H9 (cell line): ENCODE results near the gene HEPHL1. TPM values are rescaled to one million over a fixed set of nuclear protein-coding genes. Genes with fewer than 3 reads are reported as not detected.

ENCODE experiments used
- DNase-seq: peaks from one replicate; pipeline ENCODE4 v3.0.0-alpha.2; 2017
- H2AFZ ChIP-seq: one replicate; pipeline ENCODE4 v1.6.1; 2013; ENCODE audit warnings: mild to moderate bottlenecking, low read length, control low read depth, moderate library complexity
- H2AK5ac ChIP-seq: 2 replicates; pipeline ENCODE4 v1.6.1; 2013; ENCODE audit warnings: low read length, control low read depth, mixed read lengths; ENCODE audit not compliant: insufficient read length
- H2BK120ac ChIP-seq: one replicate; pipeline ENCODE4 v1.6.1; 2013; ENCODE audit warnings: low read depth, mild to moderate bottlenecking, low read length, control low read depth, inconsistent platforms; ENCODE audit not compliant: poor library complexity, severe bottlenecking
- H2BK12ac ChIP-seq: 2 replicates; pipeline ENCODE4 v1.6.1; 2013; ENCODE audit warnings: low read length, control low read depth, mixed read lengths, low read depth; ENCODE audit not compliant: insufficient read length
- H2BK15ac ChIP-seq: 2 replicates; pipeline ENCODE4 v1.6.1; 2013; ENCODE audit warnings: low read depth, low read length, control low read depth
- H2BK20ac ChIP-seq: one replicate; pipeline ENCODE4 v1.6.1; 2013; ENCODE audit warnings: low read depth, mild to moderate bottlenecking, low read length, control low read depth, inconsistent platforms; ENCODE audit not compliant: poor library complexity, severe bottlenecking
- H2BK5ac ChIP-seq: 2 replicates; pipeline ENCODE4 v1.6.1; 2013; ENCODE audit warnings: low read length, control low read depth, mixed read lengths; ENCODE audit not compliant: insufficient read length
- H3K14ac ChIP-seq: 2 replicates; pipeline ENCODE4 v1.6.1; 2013; ENCODE audit warnings: low read length, control low read depth; ENCODE audit not compliant: insufficient read depth
- H3K18ac ChIP-seq: 2 replicates; pipeline ENCODE4 v1.6.1; 2013; ENCODE audit warnings: low read depth, mild to moderate bottlenecking, mixed read lengths, low read length, control low read depth; ENCODE audit not compliant: insufficient read length
- H3K23ac ChIP-seq: 2 replicates; pipeline ENCODE4 v1.6.1; 2013; ENCODE audit warnings: low read length, control low read depth, mixed read lengths, low read depth; ENCODE audit not compliant: insufficient read length
- H3K23me2 ChIP-seq: 2 replicates; pipeline ENCODE4 v1.6.1; 2013; ENCODE audit warnings: low read depth, mild to moderate bottlenecking, mixed read lengths, low read length, control low read depth; ENCODE audit not compliant: insufficient read length, poor library complexity, severe bottlenecking
- H3K27ac ChIP-seq: 2 replicates; pipeline ENCODE4 v1.5.1; 2013; ENCODE audit warnings: low read length, control low read depth, mixed read lengths, low read depth; ENCODE audit not compliant: insufficient read length
- H3K27me3 ChIP-seq: 2 replicates; pipeline ENCODE4 v1.6.1; 2013; ENCODE audit warnings: low read length, control low read depth, inconsistent platforms; ENCODE audit not compliant: insufficient read depth
- H3K4ac ChIP-seq: 2 replicates; pipeline ENCODE4 v1.6.1; 2013; ENCODE audit warnings: low read depth, mild to moderate bottlenecking, control low read depth, inconsistent platforms, low read length, moderate library complexity
- H3K4me1 ChIP-seq: 2 replicates; pipeline ENCODE4 v1.6.1; 2013; ENCODE audit warnings: low read length, control low read depth, inconsistent platforms; ENCODE audit not compliant: insufficient read depth
- H3K4me2 ChIP-seq: 2 replicates; pipeline ENCODE4 v1.6.1; 2013; ENCODE audit warnings: low read length, control low read depth, mixed read lengths; ENCODE audit not compliant: insufficient read length, insufficient read depth
- H3K56ac ChIP-seq: 2 replicates; pipeline ENCODE4 v1.6.1; 2013; ENCODE audit warnings: low read depth, mild to moderate bottlenecking, mixed read lengths, low read length, control low read depth; ENCODE audit not compliant: insufficient read length
- H3K79me1 ChIP-seq: 2 replicates; pipeline ENCODE4 v1.6.1; 2013; ENCODE audit warnings: low read depth, mild to moderate bottlenecking, moderate library complexity, low read length, control low read depth, inconsistent platforms; ENCODE audit not compliant: insufficient read depth, poor library complexity, severe bottlenecking
- H3K79me2 ChIP-seq: 2 replicates; pipeline ENCODE4 v1.6.1; 2013; ENCODE audit warnings: low read length, control low read depth, inconsistent platforms; ENCODE audit not compliant: insufficient read depth
- H3K9ac ChIP-seq: 2 replicates; pipeline ENCODE4 v1.6.1; 2013; ENCODE audit warnings: low read length, control low read depth, mixed read lengths; ENCODE audit not compliant: insufficient read length; ENCODE audit errors: extremely low read depth
- H3K9me3 ChIP-seq: one replicate; pipeline ENCODE4 v1.6.1; 2013; ENCODE audit warnings: low read depth, low read length, inconsistent platforms; ENCODE audit not compliant: control insufficient read depth
- H3T11ph ChIP-seq: one replicate; pipeline ENCODE4 v1.6.1; 2013; ENCODE audit warnings: mild to moderate bottlenecking, low read length, control low read depth, inconsistent platforms
- H4K20me1 ChIP-seq: one replicate; pipeline ENCODE4 v1.6.1; 2013; ENCODE audit not compliant: control insufficient read depth, insufficient read length, insufficient read depth
- H4K5ac ChIP-seq: 2 replicates; pipeline ENCODE4 v1.6.1; 2013; ENCODE audit warnings: low read depth, mild to moderate bottlenecking, mixed read lengths, low read length, control low read depth; ENCODE audit not compliant: insufficient read length
- H4K8ac ChIP-seq: replicated peaks from 2 replicates; pipeline ENCODE4 v1.6.1; 2013; ENCODE audit warnings: low read length, control low read depth, mixed read lengths, low read depth; ENCODE audit not compliant: insufficient read length
- H4K91ac ChIP-seq: 2 replicates; pipeline ENCODE4 v1.6.1; 2013; ENCODE audit warnings: low read depth, mild to moderate bottlenecking, moderate library complexity, mixed read lengths, low read length, control low read depth; ENCODE audit not compliant: insufficient read length
- H3K27ac Mint-ChIP-seq, 3 experiments: 2 replicates in 2 of 3; 3 replicates in 1 of 3; pipeline ENCODE4 v1.8.0; 2020 to 2021; ENCODE audit warnings: mixed read lengths in 3 of 3, mild to moderate bottlenecking in 1 of 3, moderate library complexity in 1 of 3
- H3K27me3 Mint-ChIP-seq: 2 replicates; pipeline ENCODE4 v1.8.0; 2021; ENCODE audit warnings: low read depth, mild to moderate bottlenecking, moderate library complexity, mixed read lengths
- H3K36me3 Mint-ChIP-seq, 3 experiments: 2 replicates in 2 of 3; 3 replicates in 1 of 3; pipeline ENCODE4 v1.8.0; 2020 to 2021; ENCODE audit warnings: low read depth in 3 of 3, mixed read lengths in 3 of 3; ENCODE audit not compliant: insufficient read depth in 1 of 3
- H3K4me1 Mint-ChIP-seq, 2 experiments: 2 replicates each; pipeline ENCODE4 v1.8.0; 2020; ENCODE audit warnings: mixed read lengths in 2 of 2
- H3K4me3 Mint-ChIP-seq, 2 experiments: 2 replicates in 1 of 2; 3 replicates in 1 of 2; pipeline ENCODE4 v1.8.0; 2020 to 2021; ENCODE audit warnings: mild to moderate bottlenecking in 2 of 2, mixed read lengths in 2 of 2, moderate library complexity in 1 of 2
- H3K9me3 Mint-ChIP-seq, 2 experiments: 2 replicates in 1 of 2; 3 replicates in 1 of 2; pipeline ENCODE4 v1.8.0; 2020; ENCODE audit warnings: mild to moderate bottlenecking in 2 of 2, mixed read lengths in 2 of 2, moderate library complexity in 1 of 2
- CTCF ChIP-seq: fragments of 200-600 bp; sonication (generic); conservative IDR thresholded peaks from 3 replicates; pipeline ENCODE4 v1.8.0; 2021; ENCODE audit warnings: antibody characterized with exemption, mild to moderate bottlenecking
- WGBS: extraction: QIAGEN DNeasy Blood & Tissue Kit; methylation state at CpG from one replicate; pipeline ENCODE4 v1.1.7; 2013; ENCODE audit warnings: missing lambda C conversion rate, low lambda C conversion rate, mixed read lengths; ENCODE audit not compliant: insufficient read length; ENCODE audit errors: extremely low coverage; 5-methylcytosine and 5-hydroxymethylcytosine counted together
- total RNA-seq: library from RNA; stranded (reverse); gene quantifications from 2 replicates; pipeline ENCODE4 v1.2.1, GENCODE V29; 2021

The HEPHL1 gene
- total RNA-seq, 1 experiment from 2014 or later: not detected

DNA sequence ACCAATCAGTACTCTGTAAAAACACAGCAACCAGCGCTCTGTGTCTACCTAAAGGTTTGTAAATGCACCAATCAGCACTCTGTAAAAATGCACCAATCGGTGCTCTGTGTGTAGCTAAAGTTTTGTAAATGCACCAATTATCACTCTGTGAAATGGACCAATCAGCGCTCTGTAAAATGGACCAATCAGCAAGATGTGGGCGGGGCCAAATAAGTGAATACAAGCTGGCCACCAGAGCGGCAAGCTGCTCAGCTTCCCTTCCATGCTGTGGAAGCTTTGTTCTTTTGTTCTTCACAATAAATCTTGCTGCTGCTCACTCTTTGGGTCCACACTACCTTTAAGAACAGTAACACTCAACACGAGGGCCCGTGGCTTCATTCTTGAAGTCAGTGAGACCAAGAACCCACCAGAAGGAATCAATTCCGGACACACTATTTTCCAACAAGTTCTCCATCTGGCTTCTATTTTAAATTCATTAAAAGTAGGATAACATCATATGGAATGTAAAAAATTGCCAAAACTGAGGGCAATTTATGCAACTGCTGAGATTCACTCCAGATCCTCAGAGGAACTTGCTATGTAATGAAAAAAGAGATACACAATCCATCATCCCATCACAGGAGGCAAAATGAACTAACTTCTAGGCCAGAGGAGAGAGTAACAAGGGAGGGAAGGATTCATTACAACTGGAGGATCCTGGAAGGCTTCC, 104.4 kb downstream of the HEPHL1 start:
- Histone ChIP-seq H4K20me1 (no peaks in the 10 kb centered on the region), H2BK12ac (no peak overlapping the region), H4K91ac (no peak overlapping the region), H3K23ac (no peak overlapping the region), H2BK15ac (no peak overlapping the region), H3K79me1 (no peaks in the 10 kb centered on the region), H3K9me3 (no peaks in the 10 kb centered on the region), H4K5ac (no peak overlapping the region), H3K18ac (no peak overlapping the region), H3K79me2 (peaks cover 15% of the 10 kb centered on the region), H4K8ac (no peak overlapping the region), H2BK20ac (no peak overlapping the region), H3K9ac (no peak overlapping the region), H3K4ac (no peak overlapping the region), H3K27me3 (no peaks in the 10 kb centered on the region), H2BK5ac (no peak overlapping the region), H3K14ac (no peak overlapping the region), H2AK5ac (no peak overlapping the region), H2BK120ac (no peak overlapping the region), H3K23me2 (peaks cover 21% of the 10 kb centered on the region), H3K27ac (no peak overlapping the region), H3K56ac (no peak overlapping the region), H3T11ph (no peak overlapping the region), H2AFZ (no peak overlapping the region), H3K4me2 (no peak overlapping the region), H3K4me1 (peaks cover 10% of the 10 kb centered on the region; the same call in 1 of the 2 replicates)
- no peak for DNase-seq
- peaks cover 37 to 39% of the 10 kb centered on the region in 2 experiments for H3K4me1 Mint-ChIP-seq
- no peak for TF ChIP-seq CTCF
- H3K4me3 Mint-ChIP-seq: no peak overlapping the region
- H3K36me3 Mint-ChIP-seq: peaks cover 13 to 39% (median 28%) of the 10 kb centered on the region in 3 experiments
- peaks cover 18% of the 10 kb centered on the region for H3K27me3 Mint-ChIP-seq
- WGBS: no CpG with 5 or more reads among the region's 8 CpGs
- no peak overlapping the region for H3K27ac Mint-ChIP-seq
- peaks cover 10 to 31% of the 10 kb centered on the region in 2 experiments; a peak in 4 of 5 replicates for H3K9me3 Mint-ChIP-seq
